Mesothelial cell of epicardium (in vitro differentiated cells): ENCODE results near the gene DEPDC1. TPM values are rescaled to one million over a fixed set of nuclear protein-coding genes. Genes with fewer than 3 reads are reported as not detected.

Source experiments
- DNase-seq, 2 experiments: peaks; one replicate each; pipeline ENCODE4 v3.0.0; 2021; ENCODE audit warnings: low spot score in 2 of 2; ENCODE audit not compliant: unreplicated experiment in 2 of 2
- H3K27ac Mint-ChIP-seq: 2 replicates; pipeline ENCODE4 v1.8.0; 2021; ENCODE audit warnings: mixed read lengths
- H3K27me3 Mint-ChIP-seq: 2 replicates; pipeline ENCODE4 v1.8.0; 2021; ENCODE audit warnings: low read depth, mixed read lengths
- H3K36me3 Mint-ChIP-seq: 2 replicates; pipeline ENCODE4 v1.8.0; 2021; ENCODE audit warnings: mixed read lengths
- H3K4me1 Mint-ChIP-seq: 2 replicates; pipeline ENCODE4 v1.8.0; 2021; ENCODE audit warnings: mixed read lengths
- H3K4me3 Mint-ChIP-seq: 2 replicates; pipeline ENCODE4 v1.8.0; 2021; ENCODE audit warnings: mild to moderate bottlenecking, moderate library complexity, mixed read lengths
- H3K9me3 Mint-ChIP-seq: 2 replicates; pipeline ENCODE4 v1.8.0; 2021; ENCODE audit warnings: mixed read lengths
- CTCF ChIP-seq: fragments of 200-600 bp; sonication (generic); IDR thresholded peaks from one replicate; pipeline ENCODE4 v1.5.0; 2021; ENCODE audit warnings: antibody characterized with exemption; ENCODE audit not compliant: unreplicated experiment
- total RNA-seq: library from RNA; stranded (reverse); gene quantifications from 3 replicates; pipeline ENCODE4 v1.2.1, GENCODE V29; 2021

The DEPDC1 gene
- total RNA-seq, 1 donor from 2014 or later, result 10.4 TPM

- no peaks in the 10 kb centered on the region for H3K9me3 Mint-ChIP-seq
- no peaks in the 10 kb centered on the region for H3K36me3 Mint-ChIP-seq
- no peak overlapping the region for H3K4me3 Mint-ChIP-seq
- no peak for TF ChIP-seq CTCF
- H3K27ac Mint-ChIP-seq, result no peak overlapping the region
- no peak for DNase-seq
- no peaks in the 10 kb centered on the region for H3K27me3 Mint-ChIP-seq
- H3K4me1 Mint-ChIP-seq, result no peaks in the 10 kb centered on the region
These were observed 67.6 kb downstream of the DEPDC1 start for GRCh38 chr1:68429233-68429808.

GRCh38 chr1:68426594-68426993 is 70.3 kb downstream of the DEPDC1 start:
- no peak for DNase-seq
- H3K4me1 Mint-ChIP-seq, result no peaks in the 10 kb centered on the region
- TF ChIP-seq CTCF, result no peak
- no peaks in the 10 kb centered on the region for H3K36me3 Mint-ChIP-seq
- H3K27ac Mint-ChIP-seq, result no peak overlapping the region
- no peak overlapping the region for H3K4me3 Mint-ChIP-seq
- peaks cover 2% of the 10 kb centered on the region for H3K27me3 Mint-ChIP-seq
- H3K9me3 Mint-ChIP-seq, result no peaks in the 10 kb centered on the region

Other genes starting within 250 kb of the DEPDC1 start
- not detected in 3 replicates for gene RPE65, start 47.1 kb downstream of the DEPDC1 start, total RNA-seq